ENCODE data around the gene UBL4A.

Gene UBL4A

GRCh38 chrX:154487518-154488290 is 1.3 kb upstream of the UBL4A start:
- TF ChIP-seq CTCF (IDR thresholded peaks at IDR 0.05; ENCODE audit: unreplicated experiment in 3 of 3), result no peak
- peaks cover 11% of the 10 kb centered on the region for H3K4me1 Mint-ChIP-seq
- H3K9me3 Mint-ChIP-seq, result peaks cover 13% of the 10 kb centered on the region
- H3K27me3 Mint-ChIP-seq (ENCODE audit: low read depth), result no peaks in the 10 kb centered on the region
- peak overlapping the region; percentile 56 to 78 (median 69) for H3K27ac Mint-ChIP-seq
- peaks cover 15% of the 10 kb centered on the region for H3K36me3 Mint-ChIP-seq (ENCODE audit: low read depth)
- H3K4me3 Mint-ChIP-seq, result peak overlapping the region; percentile 78 to 84 (median 83)

GRCh38 chrX:154486052-154486395 is 391 bp downstream of the UBL4A start:
- no peak for TF ChIP-seq CTCF (IDR thresholded peaks at IDR 0.05; ENCODE audit: unreplicated experiment in 3 of 3)
- H3K27me3 Mint-ChIP-seq (ENCODE audit: low read depth), result peaks cover 3% of the 10 kb centered on the region
- peaks cover 15% of the 10 kb centered on the region for H3K9me3 Mint-ChIP-seq
- peak overlapping the region in 1 of 3 experiments; percentile 34 for H3K4me3 Mint-ChIP-seq
- H3K27ac Mint-ChIP-seq, result no peak overlapping the region
- peaks cover 21% of the 10 kb centered on the region for H3K36me3 Mint-ChIP-seq (ENCODE audit: low read depth)
- peaks cover 11% of the 10 kb centered on the region for H3K4me1 Mint-ChIP-seq

- Mint-ChIP-seq H3K27me3 (ENCODE audit: low read depth) (peaks cover 3% of the 10 kb centered on the region), H3K9me3 (peaks cover 18% of the 10 kb centered on the region), H3K4me3 (peak overlapping the region; percentile 69 to 78 (median 74)), H3K27ac (no peak overlapping the region), H3K4me1 (peaks cover 11% of the 10 kb centered on the region), H3K36me3 (ENCODE audit: low read depth) (peaks cover 21% of the 10 kb centered on the region)
- no peak for TF ChIP-seq CTCF (IDR thresholded peaks at IDR 0.05; ENCODE audit: unreplicated experiment in 3 of 3)
These were observed 1.0 kb downstream of the UBL4A start for GRCh38 chrX:154485150-154486051.

GRCh38 chrX:154484255-154485149 is 1.9 kb downstream of the UBL4A start:
- Mint-ChIP-seq H3K27me3 (ENCODE audit: low read depth) (peaks cover 3% of the 10 kb centered on the region), H3K27ac (no peak overlapping the region), H3K4me1 (peaks cover 7% of the 10 kb centered on the region), H3K36me3 (ENCODE audit: low read depth) (peaks cover 21% of the 10 kb centered on the region), H3K4me3 (peak overlapping the region; percentile 17 to 35 (median 28)), H3K9me3 (peaks cover 17% of the 10 kb centered on the region)
- no peak for TF ChIP-seq CTCF (IDR thresholded peaks at IDR 0.05; ENCODE audit: unreplicated experiment in 3 of 3)

GRCh38 chrX:154483325-154483724 is 3.1 kb downstream of the UBL4A start:
- Mint-ChIP-seq H3K4me3 (peak overlapping the region; percentile 9 to 14 (median 9)), H3K9me3 (peaks cover 15% of the 10 kb centered on the region), H3K27ac (peak overlapping the region in 1 of 3 experiments; percentile 35), H3K36me3 (ENCODE audit: low read depth) (peaks cover 21% of the 10 kb centered on the region), H3K27me3 (ENCODE audit: low read depth) (peaks cover 3% of the 10 kb centered on the region), H3K4me1 (peaks cover 5% of the 10 kb centered on the region)
- no peak for TF ChIP-seq CTCF (IDR thresholded peaks at IDR 0.05; ENCODE audit: unreplicated experiment in 3 of 3)
